Measurements from ENCODE around the gene OSBP2. TPM values are rescaled to one million over a fixed set of nuclear protein-coding genes. Genes with fewer than 3 reads are reported as not detected.

Gene OSBP2
- total RNA-seq, 1 donor from 2014 or later: 0.35 TPM

- no peak for DNase-seq
- Mint-ChIP-seq H3K4me1 (peaks cover 7% of the 10 kb centered on the region), H3K27me3 (peaks cover 34% of the 10 kb centered on the region), H3K4me3 (peak overlapping the region; percentile 61), H3K36me3 (ENCODE audit: low read depth) (no peaks in the 10 kb centered on the region), H3K9me3 (no peaks in the 10 kb centered on the region), H3K27ac (no peak overlapping the region)
- no peak for ATAC-seq (ENCODE audit: low read depth)
- ChIA-PET POLR2A (no interaction called here), CTCF (no interaction called here)
- intact Hi-C loops (cut with micrococcal nuclease): no loop called here
- TF ChIP-seq CTCF (IDR thresholded peaks at IDR 0.05): no peak
Observed at GRCh38 chr22:30695871-30696655, 1.4 kb downstream of the OSBP2 start.

- ChIA-PET CTCF (no interaction called here), POLR2A (no interaction called here)
- TF ChIP-seq CTCF (IDR thresholded peaks at IDR 0.05): no peak
- H3K9me3 Mint-ChIP-seq: no peaks in the 10 kb centered on the region
- ATAC-seq (ENCODE audit: low read depth): no peak
- H3K27me3 Mint-ChIP-seq: peaks cover 31% of the 10 kb centered on the region
- intact Hi-C loops (cut with micrococcal nuclease): no loop called here
- no peaks in the 10 kb centered on the region for H3K36me3 Mint-ChIP-seq (ENCODE audit: low read depth)
- H3K27ac Mint-ChIP-seq: no peak overlapping the region
- no peak overlapping the region for H3K4me3 Mint-ChIP-seq
- no peak for DNase-seq
- peaks cover 7% of the 10 kb centered on the region for H3K4me1 Mint-ChIP-seq
Observed at GRCh38 chr22:30697975-30698374, 3.3 kb downstream of the OSBP2 start.

- ChIA-PET CTCF (no interaction called here), POLR2A (no interaction called here)
- DNase-seq: no peak
- intact Hi-C loops (cut with micrococcal nuclease): no loop called here
- ATAC-seq (ENCODE audit: low read depth): no peak
- no peak overlapping the region for H3K27ac Mint-ChIP-seq
- H3K36me3 Mint-ChIP-seq (ENCODE audit: low read depth): no peaks in the 10 kb centered on the region
- no peak overlapping the region for H3K4me3 Mint-ChIP-seq
- no peaks in the 10 kb centered on the region for H3K9me3 Mint-ChIP-seq
- H3K27me3 Mint-ChIP-seq: peaks cover 9% of the 10 kb centered on the region
- no peaks in the 10 kb centered on the region for H3K4me1 Mint-ChIP-seq
- TF ChIP-seq CTCF (IDR thresholded peaks at IDR 0.05): no peak
Observed at GRCh38 chr22:30701872-30702271, 7.2 kb downstream of the OSBP2 start.

- intact Hi-C loops (cut with micrococcal nuclease): no loop called here
- H3K9me3 Mint-ChIP-seq: no peaks in the 10 kb centered on the region
- H3K27me3 Mint-ChIP-seq: peaks cover 9% of the 10 kb centered on the region
- DNase-seq (no peak), ATAC-seq (ENCODE audit: low read depth) (no peak)
- H3K36me3 Mint-ChIP-seq (ENCODE audit: low read depth): no peaks in the 10 kb centered on the region
- no peak overlapping the region for H3K27ac Mint-ChIP-seq
- no peaks in the 10 kb centered on the region for H3K4me1 Mint-ChIP-seq
- no peak for TF ChIP-seq CTCF (IDR thresholded peaks at IDR 0.05)
- no peak overlapping the region for H3K4me3 Mint-ChIP-seq
- CTCF ChIA-PET: interaction anchor here (0.6 kb wide), 1 partner anchor 217 kb away, joined by 3 read pairs; no protein-coding TSS in a partner anchor
- POLR2A ChIA-PET: interaction anchor here (0.7 kb wide), 1 partner anchor 96 kb away, joined by 4 read pairs; the partner anchor contains the start of gene TCN2
Observed at GRCh38 chr22:30702856-30703255, 8.2 kb downstream of the OSBP2 start.

- ATAC-seq (ENCODE audit: low read depth) (no peak), DNase-seq (no peak)
- POLR2A ChIA-PET: no interaction called here
- no peaks in the 10 kb centered on the region for H3K4me1 Mint-ChIP-seq
- H3K9me3 Mint-ChIP-seq: no peaks in the 10 kb centered on the region
- no peaks in the 10 kb centered on the region for H3K36me3 Mint-ChIP-seq (ENCODE audit: low read depth)
- H3K4me3 Mint-ChIP-seq: no peak overlapping the region
- intact Hi-C loops (cut with micrococcal nuclease): no loop called here
- peaks cover 9% of the 10 kb centered on the region for H3K27me3 Mint-ChIP-seq
- no peak overlapping the region for H3K27ac Mint-ChIP-seq
- CTCF ChIA-PET: interaction anchor here (0.7 kb wide), 1 partner anchor 40 kb away, joined by 3 read pairs; no protein-coding TSS in a partner anchor
- TF ChIP-seq CTCF (IDR thresholded peaks at IDR 0.05): no peak
Observed at GRCh38 chr22:30704978-30705377, 10.3 kb downstream of the OSBP2 start.
